OCI-LY7 (cell line): ENCODE data around the gene RNF169.

Experiments used
- CTCF ChIP-seq: fragments of 200-600 bp; sonication (generic); conservative IDR thresholded peaks from 2 replicates; pipeline ENCODE4 v1.5.1; 2014; ENCODE audit warnings: mild to moderate bottlenecking, antibody characterized with exemption, low read length, moderate library complexity, mixed read lengths
- EZH2phosphoT487 ChIP-seq: fragments of 200-600 bp; sonication (generic); IDR thresholded peaks from 2 replicates; pipeline ENCODE4 v1.6.1; 2018; ENCODE audit warnings: low read depth, borderline replicate concordance, mild to moderate bottlenecking, mixed run types, antibody characterized with exemption, low read length, moderate library complexity, mixed read lengths

GRCh38 chr11:74783241-74783871, 34.7 kb downstream of the RNF169 start:
- TF ChIP-seq CTCF (no peak), EZH2phosphoT487 (no peak)
